LNCAP (cell line): ENCODE measurements around the gene RGS7BP.

Experiments used
- TF ChIP-seq, protein P1 (sequence below): fragments of 450-650 bp; IDR thresholded peaks from 2 replicates; pipeline ENCODE4 v1.5.1; 2017; ENCODE audit warnings: mild to moderate bottlenecking

Gene RGS7BP

DNA sequence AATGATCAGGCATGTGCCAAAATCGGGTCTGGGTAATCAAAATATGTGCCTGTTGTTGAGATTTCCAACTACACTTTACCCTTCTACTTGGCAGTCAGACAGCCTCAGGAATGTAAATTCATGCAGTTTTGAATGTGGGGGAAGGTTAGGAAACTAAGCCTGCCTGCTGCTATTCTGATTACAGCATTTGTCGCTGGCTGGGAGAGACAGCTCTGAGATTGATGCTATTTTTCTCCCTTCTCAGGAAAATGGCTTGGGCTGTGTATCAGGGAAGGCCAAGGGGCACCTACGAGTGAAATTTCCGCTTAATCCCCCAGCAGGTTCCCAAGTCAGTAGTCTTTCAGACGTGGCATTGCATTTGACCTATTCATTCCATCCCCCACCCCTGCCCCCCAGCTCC lies 3.6 kb upstream of the RGS7BP start:
- TF ChIP-seq, protein P1, sequence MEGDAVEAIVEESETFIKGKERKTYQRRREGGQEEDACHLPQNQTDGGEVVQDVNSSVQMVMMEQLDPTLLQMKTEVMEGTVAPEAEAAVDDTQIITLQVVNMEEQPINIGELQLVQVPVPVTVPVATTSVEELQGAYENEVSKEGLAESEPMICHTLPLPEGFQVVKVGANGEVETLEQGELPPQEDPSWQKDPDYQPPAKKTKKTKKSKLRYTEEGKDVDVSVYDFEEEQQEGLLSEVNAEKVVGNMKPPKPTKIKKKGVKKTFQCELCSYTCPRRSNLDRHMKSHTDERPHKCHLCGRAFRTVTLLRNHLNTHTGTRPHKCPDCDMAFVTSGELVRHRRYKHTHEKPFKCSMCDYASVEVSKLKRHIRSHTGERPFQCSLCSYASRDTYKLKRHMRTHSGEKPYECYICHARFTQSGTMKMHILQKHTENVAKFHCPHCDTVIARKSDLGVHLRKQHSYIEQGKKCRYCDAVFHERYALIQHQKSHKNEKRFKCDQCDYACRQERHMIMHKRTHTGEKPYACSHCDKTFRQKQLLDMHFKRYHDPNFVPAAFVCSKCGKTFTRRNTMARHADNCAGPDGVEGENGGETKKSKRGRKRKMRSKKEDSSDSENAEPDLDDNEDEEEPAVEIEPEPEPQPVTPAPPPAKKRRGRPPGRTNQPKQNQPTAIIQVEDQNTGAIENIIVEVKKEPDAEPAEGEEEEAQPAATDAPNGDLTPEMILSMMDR, result no peak

GRCh38 chr5:64506567-64507263 lies 900 bp downstream of the RGS7BP start:
- TF ChIP-seq, protein P1, result no peak; the same call in 1 of the 2 replicates

- TF ChIP-seq, protein P1, result no peak
Observed at GRCh38 chr5:64507264-64507605, 1.4 kb downstream of the RGS7BP start.

GRCh38 chr5:64509828-64510227 lies 4.0 kb downstream of the RGS7BP start:
- TF ChIP-seq, protein P1, result no peak

- TF ChIP-seq, protein P1, result no peak
Observed at GRCh38 chr5:64513492-64513891, 7.7 kb downstream of the RGS7BP start.

- TF ChIP-seq, protein P1, result no peak
Observed at GRCh38 chr5:64514612-64515011, 8.8 kb downstream of the RGS7BP start.

DNA sequence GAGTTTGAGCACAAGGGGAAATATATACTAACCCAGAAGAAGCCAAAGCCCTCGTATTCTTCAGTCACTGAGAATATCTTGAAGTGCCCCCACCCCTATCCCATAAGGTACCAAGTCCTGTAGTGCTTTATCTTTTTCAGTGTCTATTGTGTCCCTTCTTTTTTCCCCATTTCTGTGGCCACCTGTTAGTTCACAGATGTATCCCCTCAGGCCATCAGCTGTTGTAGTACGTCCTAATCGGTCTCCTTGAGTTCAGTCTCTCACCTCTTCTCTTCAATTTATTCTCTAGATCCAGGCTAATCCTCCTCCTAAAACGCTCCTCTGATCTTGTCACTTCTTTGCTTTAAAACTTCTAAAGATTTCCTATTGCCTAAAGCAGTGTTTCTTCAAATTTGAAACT lies 10.4 kb downstream of the RGS7BP start:
- TF ChIP-seq, protein P1, result no peak

DNA sequence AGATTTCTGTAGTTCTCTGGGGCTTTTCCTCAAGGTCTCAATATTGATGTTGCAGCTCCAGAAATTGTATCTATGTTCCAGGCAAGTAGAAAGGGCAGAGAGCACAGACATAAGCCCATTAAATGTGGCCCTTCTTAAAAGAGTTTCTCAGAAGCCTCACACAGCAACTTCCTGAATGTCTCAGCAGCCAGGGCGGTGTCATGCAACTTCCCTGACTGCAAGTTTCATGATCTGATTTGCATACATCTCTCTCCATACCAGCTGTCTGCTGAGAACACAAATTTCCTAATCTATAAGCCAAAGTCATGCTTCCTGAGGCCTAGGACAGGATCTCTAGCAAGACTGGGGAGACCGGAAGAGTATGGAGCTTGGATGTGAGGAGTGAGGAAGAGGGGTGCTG lies 13.0 kb downstream of the RGS7BP start:
- TF ChIP-seq, protein P1, result no peak
